HL-60 (cell line): ENCODE measurements around the gene ZNF181.

Experiments used
- CTCF ChIP-seq: IDR thresholded peaks from one replicate; pipeline ENCODE4 v1.5.1; 2011; ENCODE audit warnings: low read length, control low read depth, inconsistent platforms; ENCODE audit not compliant: insufficient read depth
- POLR2AphosphoS5 ChIP-seq: IDR thresholded peaks from 2 replicates; pipeline ENCODE4 v1.6.1; 2012; ENCODE audit warnings: low read depth

- no peak for TF ChIP-seq POLR2AphosphoS5
- no peak for TF ChIP-seq CTCF
Measured at GRCh38 chr19:34793565-34793964, 59.5 kb downstream of the ZNF181 start.
